SK-N-SH treated with all-trans-retinoic acid at 6 μM for 48 hours (cell line): ENCODE results near the gene TFF3.

Experiments used
- ARNTL ChIP-seq: fragments of 450-650 bp; formaldehyde crosslinking; IDR thresholded peaks from 2 replicates; pipeline ENCODE4 v1.5.0; 2020; ENCODE audit warnings: low read depth, mild to moderate bottlenecking, moderate library complexity, borderline replicate concordance
- CREB5 ChIP-seq: fragments of 250-450 bp; sonication (Bioruptor Pico); IDR thresholded peaks from 2 replicates; pipeline ENCODE4 v1.5.1; 2020; ENCODE audit warnings: low read depth, mild to moderate bottlenecking, moderate library complexity
- GLIS3 ChIP-seq: fragments of 250-450 bp; sonication (Bioruptor Pico); IDR thresholded peaks from 2 replicates; pipeline ENCODE4 v1.5.0; 2020; ENCODE audit warnings: mild to moderate bottlenecking, moderate library complexity
- PATZ1 ChIP-seq: fragments of 250-450 bp; sonication (Bioruptor Pico); IDR thresholded peaks from 2 replicates; pipeline ENCODE4 v1.8.0; 2020; ENCODE audit warnings: mild to moderate bottlenecking, moderate library complexity, borderline replicate concordance
- ZNF565 ChIP-seq: fragments of 450-650 bp; formaldehyde crosslinking; conservative IDR thresholded peaks from 2 replicates; pipeline ENCODE4 v1.5.0; 2020; ENCODE audit warnings: low read depth, mild to moderate bottlenecking, moderate library complexity

GRCh38 chr21:42320791-42321190 lies 5.6 kb upstream of the TFF3 start:
- no peak for TF ChIP-seq PATZ1
- no peak for TF ChIP-seq ARNTL (CRISPR knock-in tag)
- no peak for TF ChIP-seq ZNF565 (CRISPR knock-in tag)
- no peak for TF ChIP-seq CREB5
- no peak for TF ChIP-seq GLIS3
